Measurements from ENCODE around the gene COPG2. TPM values are rescaled to one million over a fixed set of nuclear protein-coding genes. Genes with fewer than 3 reads are reported as not detected.

The COPG2 gene
- total and polyA plus RNA-seq, 2 of the 4 experiments (the other 2 are of a cell fraction), result 18.1 to 50.0 TPM

GRCh38 chr7:130500910-130501309, 167.6 kb downstream of the COPG2 start:
- Histone ChIP-seq H2AFZ (replicated peaks; ENCODE audit: low read length, poor library complexity) (no peak overlapping the region), H3K23ac (ENCODE audit: low read depth, low read length) (no peak overlapping the region), H2AK5ac (ENCODE audit: low read depth, low read length) (no peak overlapping the region), H3K18ac (ENCODE audit: low read depth, low read length) (no peak overlapping the region), H3K9me1 (ENCODE audit: insufficient read depth, low read length) (no peaks in the 10 kb centered on the region), H2BK15ac (ENCODE audit: low read depth, low read length) (no peak overlapping the region), H3K27ac (ENCODE audit: insufficient read depth, low read length) (no peak overlapping the region), H3K4me3 (ENCODE audit: insufficient read depth, low read depth, low read length) (no peak overlapping the region), H3K27me3 (ENCODE audit: control insufficient read depth, insufficient read depth, low read length) (no peaks in the 10 kb centered on the region), H4K8ac (ENCODE audit: low read depth in 2 of 2, low read length in 2 of 2) (no peak overlapping the region), H3K14ac (replicated peaks; ENCODE audit: low read depth, low read length) (no peak overlapping the region), H3K79me1 (ENCODE audit: low read depth in 1 of 2, low read length in 2 of 2) (no peaks in the 10 kb centered on the region; a peak in 1 of 4 replicates), H3K9ac (ENCODE audit: low read depth, low read length) (no peak overlapping the region), H2BK120ac (ENCODE audit: low read depth, low read length) (no peak overlapping the region), H3K4me2 (ENCODE audit: low read depth, low read length) (no peak overlapping the region), H4K5ac (ENCODE audit: low read depth, low read length) (no peak overlapping the region), H3K4ac (ENCODE audit: low read depth, low read length) (no peak overlapping the region), H2BK5ac (ENCODE audit: low read depth, low read length, poor library complexity, severe bottlenecking) (no peak overlapping the region), H3K56ac (ENCODE audit: extremely low read depth, insufficient read depth, low read length) (no peak overlapping the region), H3K4me1 (ENCODE audit: control insufficient read depth, insufficient read depth, low read length) (no peaks in the 10 kb centered on the region), H2BK20ac (ENCODE audit: low read depth, low read length) (no peak overlapping the region), H4K20me1 (ENCODE audit: insufficient read depth, low read length) (no peaks in the 10 kb centered on the region), H2AK9ac (replicated peaks; ENCODE audit: low read depth, low read length, poor library complexity) (no peak overlapping the region), H3K9me3 (ENCODE audit: control insufficient read depth, insufficient read depth, low read length) (no peaks in the 10 kb centered on the region), H4K91ac (ENCODE audit: insufficient read depth, low read depth, low read length) (no peak overlapping the region), H3K36me3 (ENCODE audit: control insufficient read depth, insufficient read depth, low read length) (peaks cover 24% of the 10 kb centered on the region)
- TF ChIP-seq RFX5 (IDR thresholded peaks at IDR 0.05; ENCODE audit: low read depth, low read length) (no peak), RCOR1 (IDR thresholded peaks at IDR 0.05; ENCODE audit: insufficient replicate concordance, low read length) (no peak), BHLHE40 (IDR thresholded peaks at IDR 0.05; ENCODE audit: low read depth, low read length) (no peak), MAFK (IDR thresholded peaks at IDR 0.05; ENCODE audit: low read depth, low read length) (no peak), MXI1 (IDR thresholded peaks at IDR 0.05; ENCODE audit: borderline replicate concordance, low read depth, low read length) (no peak), CHD1 (IDR thresholded peaks at IDR 0.05; ENCODE audit: low read depth, low read length) (no peak), CTCF (conservative IDR thresholded peaks at IDR 0.05; ENCODE audit: low read depth, low read length) (no peak), ELK1 (IDR thresholded peaks at IDR 0.05; ENCODE audit: borderline replicate concordance, low read depth, low read length) (no peak), NFE2L2 (IDR thresholded peaks at IDR 0.05; ENCODE audit: low read depth, low read length) (no peak), RAD21 (IDR thresholded peaks at IDR 0.05; ENCODE audit: low read length) (no peak), POLR2A (IDR thresholded peaks at IDR 0.05; ENCODE audit: low read depth, low read length) (no peak), USF2 (IDR thresholded peaks at IDR 0.05; ENCODE audit: low read depth, low read length) (no peak), MAZ (IDR thresholded peaks at IDR 0.05; ENCODE audit: borderline replicate concordance, low read depth, low read length) (no peak), FOS (IDR thresholded peaks at IDR 0.05; ENCODE audit: low read depth, low read length) (no peak)
- intact Hi-C loops (cut with micrococcal nuclease) (no loop called here), in situ Hi-C loops (cut with MboI; ENCODE audit: low sequenced_read_pairs) (no loop called here), dilution Hi-C loops (cut with HindIII; ENCODE audit: low sequenced_read_pairs, unreplicated experiment) (no loop called here)
- DNase-seq (no peak), ATAC-seq (ENCODE audit: low read depth) (no peak)
- no TSS peak for BruUV-seq (replicated peaks)
- ChIA-PET CTCF (no interaction called here), POLR2A (ENCODE audit: unreplicated experiment) (no interaction called here)
- no CpG with 5 or more reads among the region's 2 CpGs for WGBS, 2 experiments (ENCODE audit: extremely low coverage in 2 of 2, insufficient read length in 1 of 2)
